ENCODE data around the gene MEGF6. TPM values are rescaled to one million over a fixed set of nuclear protein-coding genes. Genes with fewer than 3 reads are reported as not detected.
"Not testable (repeated sequence)": the region's sequence is repeated elsewhere in the genome, so short reads cannot be mapped to it uniquely, and the experiment has no call there.

The MEGF6 gene
- total and polyA plus RNA-seq, 2 donors = 14.5 to 23.5 TPM

- Histone ChIP-seq H3K4me3 (ENCODE audit: low read depth, low read length) (no peak overlapping the region), H3K4me1 (ENCODE audit: insufficient read depth) (no peaks in the 10 kb centered on the region), H3K36me3 (ENCODE audit: insufficient read depth) (no peaks in the 10 kb centered on the region), H3K27ac (ENCODE audit: low read depth) (no peak overlapping the region)
- WGBS = 88% methylated on average over 8 of the region's 8 CpGs
- no peak for DNase-seq (ENCODE audit: extremely low spot score)
Measured at GRCh38 chr1:3578433-3578805, 32.9 kb downstream of the MEGF6 start.

DNA sequence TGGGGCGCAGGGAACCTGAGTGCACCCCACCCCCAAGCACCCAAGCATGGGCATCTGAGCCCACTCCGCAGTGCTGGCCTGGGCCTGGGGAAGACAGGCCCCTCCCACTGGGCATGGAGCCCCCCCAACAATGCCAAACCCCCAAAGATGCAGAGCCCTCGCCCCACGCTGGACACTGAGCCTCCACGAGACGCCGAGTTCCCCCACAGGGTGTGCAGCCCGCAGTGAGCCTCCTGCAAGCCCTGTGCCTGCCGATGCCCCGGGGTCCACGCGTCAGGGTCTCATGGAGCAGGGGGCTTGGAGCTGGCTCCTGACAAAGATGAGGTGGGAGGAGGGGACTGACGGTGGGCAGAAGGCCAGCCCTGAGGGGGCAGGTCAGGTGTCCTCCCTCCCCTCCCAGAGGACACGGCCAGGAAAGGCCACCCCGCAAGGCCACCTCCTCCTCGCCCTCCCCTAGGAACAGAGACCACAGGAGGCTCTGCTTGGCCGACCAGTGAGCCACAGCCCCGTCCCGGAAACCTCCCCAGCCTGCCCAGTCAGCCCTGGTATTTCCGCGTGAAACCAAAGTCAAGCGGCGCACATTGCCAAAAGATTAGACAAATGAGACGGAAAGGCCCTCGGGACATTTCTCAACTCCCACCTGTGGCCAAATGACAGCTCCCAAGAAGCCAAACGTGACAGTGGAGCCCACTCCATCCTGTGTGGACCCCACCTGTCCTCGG, 33.4 kb downstream of the MEGF6 start:
- Histone ChIP-seq H3K4me3 (ENCODE audit: low read depth, low read length) (no peak overlapping the region), H3K4me1 (ENCODE audit: insufficient read depth) (no peaks in the 10 kb centered on the region), H3K36me3 (ENCODE audit: insufficient read depth) (no peaks in the 10 kb centered on the region), H3K27ac (ENCODE audit: low read depth) (no peak overlapping the region)
- DNase-seq (ENCODE audit: extremely low spot score) = no peak
- 80% methylated on average over 27 of the region's 27 CpGs for WGBS

GRCh38 chr1:3577300-3577699, 34.0 kb downstream of the MEGF6 start:
- WGBS = 33% methylated on average over 7 of the region's 7 CpGs
- Histone ChIP-seq H3K4me3 (ENCODE audit: low read depth, low read length) (no peak overlapping the region), H3K36me3 (ENCODE audit: insufficient read depth) (no peaks in the 10 kb centered on the region), H3K4me1 (ENCODE audit: insufficient read depth) (no peaks in the 10 kb centered on the region), H3K27ac (ENCODE audit: low read depth) (no peak overlapping the region)
- no peak for DNase-seq (ENCODE audit: extremely low spot score)

GRCh38 chr1:3575993-3576392, 35.3 kb downstream of the MEGF6 start:
- no peaks in the 10 kb centered on the region for H3K36me3 ChIP-seq (ENCODE audit: insufficient read depth)
- no peak overlapping the region for H3K4me3 ChIP-seq (ENCODE audit: low read depth, low read length)
- no peak overlapping the region for H3K27ac ChIP-seq (ENCODE audit: low read depth)
- DNase-seq (ENCODE audit: extremely low spot score) = no peak
- WGBS = 93% methylated on average over 15 of the region's 15 CpGs
- no peaks in the 10 kb centered on the region for H3K4me1 ChIP-seq (ENCODE audit: insufficient read depth)

DNA sequence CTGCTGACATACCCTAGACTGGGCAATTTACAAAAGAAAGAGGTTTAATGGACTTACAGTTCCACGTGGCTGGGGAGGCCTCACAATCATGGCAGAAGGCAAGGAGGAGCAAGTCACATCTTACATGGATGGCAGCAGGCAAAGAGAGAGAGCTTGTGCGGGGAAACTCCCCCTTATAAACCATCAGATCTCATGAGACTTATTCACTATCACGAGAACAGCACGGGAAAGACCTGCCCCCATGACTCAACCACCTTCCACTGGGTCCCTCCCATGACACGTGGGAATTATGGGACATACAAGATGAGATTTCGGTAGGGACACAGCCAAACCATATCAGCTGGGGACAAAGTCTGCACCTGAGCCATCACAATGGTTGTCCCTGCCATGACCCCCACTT, 35.8 kb downstream of the MEGF6 start:
- 81% methylated on average over 6 of the region's 6 CpGs for WGBS
- H3K36me3 ChIP-seq (ENCODE audit: insufficient read depth); H3K4me1 ChIP-seq (ENCODE audit: insufficient read depth); H3K27ac ChIP-seq (ENCODE audit: low read depth); H3K4me3 ChIP-seq (ENCODE audit: low read depth, low read length); DNase-seq (ENCODE audit: extremely low spot score): not testable (repeated sequence)

- no peaks in the 10 kb centered on the region for H3K36me3 ChIP-seq (ENCODE audit: insufficient read depth)
- no peak for DNase-seq (ENCODE audit: extremely low spot score)
- no peaks in the 10 kb centered on the region for H3K4me1 ChIP-seq (ENCODE audit: insufficient read depth)
- H3K27ac ChIP-seq (ENCODE audit: low read depth) = no peak overlapping the region
- H3K4me3 ChIP-seq (ENCODE audit: low read depth, low read length) = no peak overlapping the region
- WGBS = 60% methylated on average over 9 of the region's 9 CpGs
Measured at GRCh38 chr1:3573500-3573899, 37.8 kb downstream of the MEGF6 start.

- not testable (repeated sequence) for DNase-seq (ENCODE audit: extremely low spot score); H3K4me1 ChIP-seq (ENCODE audit: insufficient read depth); H3K36me3 ChIP-seq (ENCODE audit: insufficient read depth); H3K27ac ChIP-seq (ENCODE audit: low read depth); H3K4me3 ChIP-seq (ENCODE audit: low read depth, low read length)
- WGBS = 97% methylated on average over 1 of the region's 1 CpG
Measured at GRCh38 chr1:3572638-3573037, 38.7 kb downstream of the MEGF6 start.

DNA sequence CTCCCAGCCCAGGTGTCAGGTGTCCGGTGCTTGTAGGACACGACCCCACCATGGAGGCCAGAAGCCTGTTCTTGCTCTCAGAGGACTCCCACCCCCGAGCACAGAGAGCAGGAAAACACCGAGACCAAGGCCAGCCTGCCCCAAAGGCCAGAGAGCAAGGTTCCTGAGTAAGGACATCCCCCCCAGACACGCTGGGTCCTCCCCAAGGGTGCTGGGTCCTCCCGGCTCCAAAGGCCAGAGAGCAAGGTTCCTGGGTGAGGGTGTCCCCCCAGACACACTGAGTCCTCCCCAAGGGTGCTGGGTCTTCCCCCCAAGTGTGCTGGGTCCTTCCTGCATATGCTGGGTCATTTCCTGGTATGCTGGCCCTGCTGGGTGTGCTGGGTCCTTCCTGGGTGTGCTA, 40.0 kb downstream of the MEGF6 start:
- no peak for DNase-seq (ENCODE audit: extremely low spot score)
- no peak overlapping the region for H3K27ac ChIP-seq (ENCODE audit: low read depth)
- no peaks in the 10 kb centered on the region for H3K4me1 ChIP-seq (ENCODE audit: insufficient read depth)
- WGBS = 90% methylated on average over 6 of the region's 6 CpGs
- no peaks in the 10 kb centered on the region for H3K36me3 ChIP-seq (ENCODE audit: insufficient read depth)
- H3K4me3 ChIP-seq (ENCODE audit: low read depth, low read length) = no peak overlapping the region

DNA sequence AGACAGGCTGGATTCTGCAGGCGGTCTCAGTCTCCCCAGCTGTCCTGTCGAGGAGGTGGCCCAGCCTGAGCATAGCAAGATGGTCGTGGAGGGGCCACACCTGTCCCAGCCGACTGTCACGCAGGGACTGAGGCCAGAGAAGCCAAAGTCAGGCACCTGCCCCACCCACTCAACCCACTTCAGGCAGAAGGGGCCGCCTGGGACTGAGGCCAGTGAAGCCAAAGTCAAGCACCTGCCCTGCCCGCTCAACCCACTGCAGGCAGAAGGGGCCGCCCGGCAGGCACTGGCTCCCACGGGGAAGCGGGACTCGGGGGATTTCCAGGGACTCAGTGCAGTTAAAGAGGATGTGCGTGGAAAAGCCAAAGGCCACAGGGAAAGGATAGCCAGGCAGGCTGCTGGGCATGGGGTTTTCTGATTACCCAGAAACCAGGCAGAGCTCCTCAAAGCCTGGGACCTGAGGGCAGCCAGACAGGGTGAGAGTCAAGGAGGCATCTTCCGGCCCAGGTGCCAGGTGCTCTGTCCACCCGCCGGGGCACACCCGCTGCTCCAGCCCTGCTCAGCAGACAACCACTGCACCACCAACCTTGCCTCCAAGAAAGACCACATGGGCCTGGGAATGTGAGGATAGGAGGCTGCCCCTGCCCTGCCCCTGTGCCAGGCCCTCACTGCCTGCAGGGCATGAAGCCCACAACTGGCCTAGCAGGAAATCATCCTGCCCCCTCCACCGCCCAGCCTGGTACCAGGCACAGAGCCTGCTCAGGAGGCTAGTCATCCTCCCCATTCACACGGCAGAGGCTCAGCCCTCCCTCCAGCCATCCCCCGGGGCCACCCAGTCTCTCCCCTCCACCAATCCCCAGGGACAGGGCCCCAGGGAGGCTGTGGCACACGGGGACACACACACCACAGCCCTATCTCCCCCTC, 41.0 kb downstream of the MEGF6 start:
- no peak for DNase-seq (ENCODE audit: extremely low spot score)
- Histone ChIP-seq H3K4me1 (ENCODE audit: insufficient read depth) (no peaks in the 10 kb centered on the region), H3K27ac (ENCODE audit: low read depth) (no peak overlapping the region), H3K36me3 (ENCODE audit: insufficient read depth) (no peaks in the 10 kb centered on the region), H3K4me3 (ENCODE audit: low read depth, low read length) (no peak overlapping the region)
- 82% methylated on average over 21 of the region's 21 CpGs for WGBS

DNA sequence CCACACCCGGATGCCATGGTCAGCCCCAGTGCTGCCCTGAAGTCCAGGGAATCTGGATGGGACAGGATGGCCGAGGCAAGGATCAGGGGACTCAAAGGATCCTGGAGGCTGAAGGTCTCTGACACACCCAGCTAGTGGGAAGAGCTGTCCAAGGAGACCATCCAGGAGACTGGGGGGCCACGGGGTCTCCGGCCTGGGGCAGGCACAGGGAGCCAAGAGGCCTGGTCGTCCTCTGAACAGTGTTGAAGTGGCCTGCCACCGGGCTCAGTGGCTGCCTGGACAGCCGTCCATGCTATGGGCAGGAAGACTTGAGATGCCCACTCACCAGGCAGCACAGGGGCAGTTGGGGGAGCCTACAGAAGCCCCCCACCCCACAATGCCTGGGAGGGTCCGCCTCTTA, 41.9 kb downstream of the MEGF6 start:
- 93% methylated on average over 8 of the region's 8 CpGs for WGBS
- DNase-seq (ENCODE audit: extremely low spot score) = no peak

GRCh38 chr1:3568815-3569435, 42.4 kb downstream of the MEGF6 start:
- no peak for DNase-seq (ENCODE audit: extremely low spot score)
- 89% methylated on average over 13 of the region's 13 CpGs for WGBS
- Histone ChIP-seq H3K36me3 (ENCODE audit: insufficient read depth) (no peaks in the 10 kb centered on the region), H3K4me3 (ENCODE audit: low read depth, low read length) (no peak overlapping the region), H3K4me1 (ENCODE audit: insufficient read depth) (no peaks in the 10 kb centered on the region), H3K27ac (ENCODE audit: low read depth) (no peak overlapping the region)

More for the DNA sequence above, 41.9 kb downstream of the MEGF6 start:
- Histone ChIP-seq H3K4me3 (ENCODE audit: low read depth, low read length) (no peak overlapping the region), H3K27ac (ENCODE audit: low read depth) (no peak overlapping the region), H3K36me3 (ENCODE audit: insufficient read depth) (no peaks in the 10 kb centered on the region), H3K4me1 (ENCODE audit: insufficient read depth) (no peaks in the 10 kb centered on the region)

DNA sequence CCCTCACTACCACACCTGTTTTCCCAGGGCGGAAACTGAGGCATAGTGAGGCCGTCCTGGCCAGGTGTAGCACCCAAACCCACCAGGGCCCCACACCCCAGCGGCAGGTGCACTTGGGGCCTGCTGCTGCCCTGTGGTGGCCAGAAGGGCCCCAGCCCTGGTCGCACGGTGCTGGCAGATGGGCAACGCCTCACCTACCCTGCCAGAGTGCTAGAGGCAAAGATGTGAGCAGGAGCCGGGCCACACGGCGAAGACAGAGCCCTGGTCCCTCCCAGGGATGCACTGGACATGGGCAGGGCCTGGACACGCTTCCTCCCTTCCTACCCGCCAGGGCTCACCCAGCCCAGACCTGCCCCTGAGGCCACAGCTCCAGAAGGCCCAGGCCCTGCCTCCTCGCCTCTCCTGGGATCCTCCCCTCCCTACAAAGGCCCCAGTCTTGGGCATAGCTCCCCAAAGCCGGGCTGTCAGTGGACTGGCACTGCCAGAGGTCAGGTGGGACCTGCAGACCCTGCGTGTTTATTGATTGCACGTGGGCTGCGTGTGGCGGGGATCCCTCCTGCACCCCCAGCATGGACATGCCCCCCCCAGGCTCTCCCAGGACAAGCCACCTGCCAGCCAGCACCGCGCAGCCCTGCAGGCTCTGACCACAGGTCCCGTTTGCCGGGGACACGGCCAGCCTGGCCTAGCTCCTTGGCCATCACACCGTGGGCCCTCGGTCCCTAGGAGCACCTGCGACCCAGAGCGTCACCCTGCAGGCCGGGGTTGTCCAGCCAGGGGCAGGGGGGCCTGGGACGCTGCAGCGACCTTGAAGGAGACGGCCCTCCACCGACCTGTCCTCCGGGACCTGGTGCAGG, 44.1 kb downstream of the MEGF6 start:
- Histone ChIP-seq H3K36me3 (ENCODE audit: insufficient read depth) (no peaks in the 10 kb centered on the region), H3K27ac (ENCODE audit: low read depth) (no peak overlapping the region), H3K4me3 (ENCODE audit: low read depth, low read length) (no peak overlapping the region), H3K4me1 (ENCODE audit: insufficient read depth) (no peaks in the 10 kb centered on the region)
- no peak for DNase-seq (ENCODE audit: extremely low spot score)
- 92% methylated on average over 32 of the region's 32 CpGs for WGBS
